Central memory CD8-positive, alpha-beta T cell (primary cell): ENCODE measurements around the gene CAMSAP1.
"Not testable (repeated sequence)": the region's sequence is repeated elsewhere in the genome, so short reads cannot be mapped to it uniquely, and the experiment has no call there.

ENCODE experiments used
- ATAC-seq: fragments of 150-1000 bp; cut with Tn5 transposase; replicated peaks from 2 replicates; pipeline ENCODE4 v1.10.0; 2022; ENCODE audit warnings: mild to moderate bottlenecking, moderate FRiP score, moderate number of reproducible peaks; ENCODE audit not compliant: poor library complexity, severe bottlenecking; ENCODE audit errors: extremely low read depth
- DNase-seq, 2 donors: peaks; one replicate each; pipeline ENCODE4 v3.0.0; 2021; ENCODE audit warnings: low spot score in 2 of 2
- H3K27ac Mint-ChIP-seq: one replicate; pipeline ENCODE4 v1.8.0; 2022; ENCODE audit warnings: low read depth, mild to moderate bottlenecking, moderate library complexity, mixed read lengths
- H3K27me3 Mint-ChIP-seq: one replicate; pipeline ENCODE4 v1.8.0; 2022; ENCODE audit warnings: mixed read lengths
- H3K36me3 Mint-ChIP-seq: one replicate; pipeline ENCODE4 v1.8.0; 2022; ENCODE audit warnings: mild to moderate bottlenecking, moderate library complexity, mixed read lengths; ENCODE audit not compliant: insufficient read depth
- H3K4me1 Mint-ChIP-seq: one replicate; pipeline ENCODE4 v1.8.0; 2022; ENCODE audit warnings: mixed read lengths
- H3K4me3 Mint-ChIP-seq: one replicate; pipeline ENCODE4 v1.8.0; 2022; ENCODE audit warnings: mild to moderate bottlenecking, moderate library complexity, mixed read lengths
- H3K9me3 Mint-ChIP-seq: one replicate; pipeline ENCODE4 v1.8.0; 2022; ENCODE audit warnings: mixed read lengths

Gene CAMSAP1, protein sequence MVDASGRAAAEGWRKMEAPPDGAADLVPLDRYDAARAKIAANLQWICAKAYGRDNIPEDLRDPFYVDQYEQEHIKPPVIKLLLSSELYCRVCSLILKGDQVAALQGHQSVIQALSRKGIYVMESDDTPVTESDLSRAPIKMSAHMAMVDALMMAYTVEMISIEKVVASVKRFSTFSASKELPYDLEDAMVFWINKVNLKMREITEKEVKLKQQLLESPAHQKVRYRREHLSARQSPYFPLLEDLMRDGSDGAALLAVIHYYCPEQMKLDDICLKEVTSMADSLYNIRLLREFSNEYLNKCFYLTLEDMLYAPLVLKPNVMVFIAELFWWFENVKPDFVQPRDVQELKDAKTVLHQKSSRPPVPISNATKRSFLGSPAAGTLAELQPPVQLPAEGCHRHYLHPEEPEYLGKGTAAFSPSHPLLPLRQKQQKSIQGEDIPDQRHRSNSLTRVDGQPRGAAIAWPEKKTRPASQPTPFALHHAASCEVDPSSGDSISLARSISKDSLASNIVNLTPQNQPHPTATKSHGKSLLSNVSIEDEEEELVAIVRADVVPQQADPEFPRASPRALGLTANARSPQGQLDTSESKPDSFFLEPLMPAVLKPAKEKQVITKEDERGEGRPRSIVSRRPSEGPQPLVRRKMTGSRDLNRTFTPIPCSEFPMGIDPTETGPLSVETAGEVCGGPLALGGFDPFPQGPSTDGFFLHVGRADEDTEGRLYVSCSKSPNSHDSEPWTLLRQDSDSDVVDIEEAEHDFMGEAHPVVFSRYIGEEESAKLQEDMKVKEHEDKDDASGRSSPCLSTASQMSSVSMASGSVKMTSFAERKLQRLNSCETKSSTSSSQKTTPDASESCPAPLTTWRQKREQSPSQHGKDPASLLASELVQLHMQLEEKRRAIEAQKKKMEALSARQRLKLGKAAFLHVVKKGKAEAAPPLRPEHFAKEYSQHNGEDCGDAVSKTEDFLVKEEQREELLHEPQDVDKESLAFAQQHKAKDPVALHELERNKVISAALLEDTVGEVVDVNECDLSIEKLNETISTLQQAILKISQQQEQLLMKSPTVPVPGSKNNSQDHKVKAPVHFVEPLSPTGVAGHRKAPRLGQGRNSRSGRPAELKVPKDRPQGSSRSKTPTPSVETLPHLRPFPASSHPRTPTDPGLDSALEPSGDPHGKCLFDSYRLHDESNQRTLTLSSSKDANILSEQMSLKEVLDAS (N-terminal part only)

DNA sequence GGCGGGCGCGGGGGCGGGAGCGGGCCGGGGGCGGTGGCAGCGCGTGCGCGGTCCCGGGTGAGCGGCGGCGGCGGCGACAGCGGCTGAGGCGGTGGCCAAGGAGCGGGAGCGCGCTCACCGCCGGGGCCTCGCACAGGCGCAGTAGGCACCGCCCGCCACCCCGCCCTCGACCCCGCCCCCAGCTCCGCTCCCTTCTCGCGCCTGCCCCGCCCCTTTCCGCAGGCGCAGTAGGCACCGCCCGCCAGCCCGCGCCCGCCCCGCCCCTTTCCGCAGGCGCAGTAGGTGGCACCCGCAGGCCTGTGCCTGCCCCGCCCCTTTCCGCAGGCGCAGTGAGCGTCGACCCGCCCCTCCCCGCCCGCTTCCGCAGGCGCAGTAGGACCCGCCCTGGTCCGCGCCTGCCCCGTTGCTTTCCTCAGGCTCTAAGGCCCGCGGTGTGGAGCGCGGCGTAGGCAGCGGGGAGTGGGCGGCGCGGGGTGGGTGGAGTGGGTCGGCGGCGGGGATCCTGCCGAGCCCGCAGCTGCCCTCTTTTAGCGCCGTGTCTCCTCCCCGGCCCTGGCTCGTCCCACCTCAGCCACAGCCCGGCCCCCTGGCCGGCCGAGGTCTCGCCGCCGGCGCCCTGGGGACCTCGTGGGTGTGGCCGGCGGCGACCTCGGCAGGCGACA, at the start of gene CAMSAP1:
CAMSAP1 (minus strand) TSS at position 116 of the 662 bp plus-strand sequence. CDS start 387 bp downstream, outside the sequence.
- Mint-ChIP-seq H3K27me3 (no peaks in the 10 kb centered on the region), H3K4me1 (peaks cover 53% of the 10 kb centered on the region), H3K9me3 (no peaks in the 10 kb centered on the region), H3K36me3 (peaks cover 16% of the 10 kb centered on the region), H3K4me3 (peak within 1 kb of the TSS; percentile 77), H3K27ac (peak within 1 kb of the TSS; percentile 64)
- ATAC-seq (peak; percentile 82), DNase-seq (peak; percentile 84 to 89)

- Mint-ChIP-seq H3K27me3 (no peaks in the 10 kb centered on the region), H3K4me3 (no peak overlapping the region), H3K4me1 (peaks cover 21% of the 10 kb centered on the region), H3K9me3 (no peaks in the 10 kb centered on the region), H3K36me3 (peaks cover 24% of the 10 kb centered on the region), H3K27ac (no peak overlapping the region)
- ATAC-seq (no peak), DNase-seq (no peak)
Measured at GRCh38 chr9:135956802-135957174, 49.4 kb upstream of the CAMSAP1 start.

GRCh38 chr9:135955934-135956801, 48.8 kb upstream of the CAMSAP1 start:
- ATAC-seq, result no peak
- Mint-ChIP-seq H3K36me3 (peaks cover 24% of the 10 kb centered on the region), H3K9me3 (no peaks in the 10 kb centered on the region), H3K4me1 (peaks cover 15% of the 10 kb centered on the region), H3K4me3 (no peak overlapping the region), H3K27ac (no peak overlapping the region), H3K27me3 (no peaks in the 10 kb centered on the region)
- no peak for DNase-seq

- H3K27ac Mint-ChIP-seq, result no peak overlapping the region
- no peaks in the 10 kb centered on the region for H3K9me3 Mint-ChIP-seq
- peaks cover 7% of the 10 kb centered on the region for H3K4me1 Mint-ChIP-seq
- H3K27me3 Mint-ChIP-seq, result no peaks in the 10 kb centered on the region
- DNase-seq (no peak), ATAC-seq (no peak)
- H3K36me3 Mint-ChIP-seq, result peaks cover 26% of the 10 kb centered on the region
- H3K4me3 Mint-ChIP-seq, result no peak overlapping the region
Measured at GRCh38 chr9:135952664-135953206, 45.4 kb upstream of the CAMSAP1 start.

DNA sequence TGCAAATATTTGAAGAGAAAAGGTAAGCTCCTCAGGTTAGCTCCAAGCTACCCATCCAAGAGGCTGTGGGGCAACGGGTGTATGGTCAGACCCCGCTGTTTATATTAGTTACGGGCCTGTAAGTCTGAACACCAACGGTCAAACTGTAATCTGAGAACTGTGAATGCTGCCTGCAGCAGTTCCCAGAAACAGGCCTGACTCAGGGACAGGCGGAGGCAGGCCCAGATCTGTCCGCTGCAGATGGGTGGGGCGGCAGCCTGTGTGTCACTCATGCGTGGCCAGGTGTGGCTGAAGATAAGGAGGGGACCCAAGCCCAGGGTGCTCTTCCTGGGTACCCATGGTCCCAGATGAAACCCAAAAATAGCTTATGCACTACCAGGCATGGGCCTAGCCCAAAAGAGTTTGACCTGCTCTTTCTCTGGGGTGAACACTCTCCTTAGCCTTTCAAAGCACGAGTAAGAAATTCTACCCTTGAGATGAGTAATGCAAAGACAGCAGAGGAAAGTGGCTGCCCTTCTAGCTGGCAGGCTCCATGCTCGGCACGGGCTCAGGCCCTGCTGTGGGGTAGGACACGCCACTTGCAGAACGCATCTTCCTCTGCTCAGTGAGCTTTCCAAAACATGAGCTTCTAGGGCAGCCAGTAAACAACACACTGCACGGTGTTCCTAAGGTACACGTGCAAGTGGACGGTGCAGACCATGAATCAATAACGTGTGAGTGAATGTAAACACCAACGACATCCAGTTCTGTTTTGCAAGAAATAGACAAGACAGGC, 44.7 kb upstream of the CAMSAP1 start:
- no peak for ATAC-seq
- no peak overlapping the region for H3K27ac Mint-ChIP-seq
- H3K9me3 Mint-ChIP-seq, result no peaks in the 10 kb centered on the region
- H3K27me3 Mint-ChIP-seq, result no peaks in the 10 kb centered on the region
- peaks cover 32% of the 10 kb centered on the region for H3K36me3 Mint-ChIP-seq
- DNase-seq, result no peak
- no peak overlapping the region for H3K4me3 Mint-ChIP-seq
- H3K4me1 Mint-ChIP-seq, result peaks cover 7% of the 10 kb centered on the region

GRCh38 chr9:135951310-135951709, 44.0 kb upstream of the CAMSAP1 start:
- not testable (repeated sequence) for H3K27me3 Mint-ChIP-seq, H3K4me1 Mint-ChIP-seq, H3K27ac Mint-ChIP-seq, H3K4me3 Mint-ChIP-seq, DNase-seq, ATAC-seq, H3K9me3 Mint-ChIP-seq
- peaks cover 36% of the 10 kb centered on the region for H3K36me3 Mint-ChIP-seq

GRCh38 chr9:135950841-135951240, 43.5 kb upstream of the CAMSAP1 start:
- H3K27ac Mint-ChIP-seq, H3K4me1 Mint-ChIP-seq, ATAC-seq, DNase-seq, H3K4me3 Mint-ChIP-seq, H3K27me3 Mint-ChIP-seq, H3K9me3 Mint-ChIP-seq: not testable (repeated sequence)
- peaks cover 41% of the 10 kb centered on the region for H3K36me3 Mint-ChIP-seq

DNA sequence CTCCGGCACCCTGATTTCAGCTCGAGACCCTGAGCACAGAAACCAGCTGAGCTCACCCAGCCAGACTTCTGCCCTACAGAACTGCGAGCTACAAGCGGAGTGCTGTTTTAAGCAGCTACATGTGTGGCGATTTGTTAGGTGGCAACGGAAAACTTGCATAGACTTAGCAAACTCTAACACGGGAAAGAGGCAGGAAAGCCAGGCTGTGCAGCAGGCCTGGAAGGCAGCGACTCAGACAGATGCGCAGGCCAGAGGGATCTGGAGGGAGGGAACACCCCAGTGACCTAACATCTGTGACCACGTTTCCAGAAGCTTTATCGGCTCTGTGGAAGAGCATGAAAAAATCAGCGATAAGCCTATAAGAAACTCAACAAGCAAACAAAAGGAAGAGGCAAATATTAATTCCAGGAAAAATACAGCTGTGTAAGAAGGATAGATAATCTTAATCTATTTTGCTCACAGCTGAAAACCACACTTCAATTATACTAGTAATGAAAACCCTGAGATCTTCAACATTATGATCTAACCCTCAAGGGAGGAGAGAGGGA, 42.9 kb upstream of the CAMSAP1 start:
- peaks cover 7% of the 10 kb centered on the region for H3K4me1 Mint-ChIP-seq
- no peak overlapping the region for H3K27ac Mint-ChIP-seq
- no peak overlapping the region for H3K4me3 Mint-ChIP-seq
- no peaks in the 10 kb centered on the region for H3K9me3 Mint-ChIP-seq
- ATAC-seq (no peak), DNase-seq (no peak)
- peaks cover 45% of the 10 kb centered on the region for H3K36me3 Mint-ChIP-seq
- H3K27me3 Mint-ChIP-seq, result no peaks in the 10 kb centered on the region

DNA sequence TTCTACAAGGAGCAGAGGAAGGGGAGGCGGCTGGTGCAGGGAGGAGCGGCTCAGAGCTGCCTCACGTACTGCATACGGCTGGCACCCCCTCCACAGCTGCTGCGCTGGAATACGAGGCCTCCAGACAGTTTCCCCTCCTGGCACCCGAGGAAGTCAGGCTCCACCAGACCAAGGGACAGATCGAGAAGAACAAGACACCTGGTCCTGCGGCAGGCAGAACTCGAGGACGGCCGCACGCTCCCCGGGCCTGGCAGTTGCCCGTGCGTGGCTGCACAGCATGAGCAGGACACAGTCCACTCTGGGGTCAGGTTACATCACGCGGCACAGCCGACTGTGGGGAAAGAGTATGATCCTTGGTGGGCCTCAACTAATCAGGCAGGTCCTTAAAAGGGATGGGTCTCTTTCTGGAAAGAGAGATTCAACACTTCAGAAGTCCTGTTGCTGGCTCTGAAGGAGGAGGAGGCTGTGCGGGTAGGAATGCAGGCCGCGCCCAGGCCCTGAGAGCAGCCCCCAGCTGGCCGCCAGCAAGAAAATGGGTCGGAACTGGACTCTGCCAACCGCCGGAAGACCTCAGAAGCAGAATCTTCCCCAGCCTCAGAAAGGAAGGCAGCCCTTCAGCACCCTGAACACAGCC, 42.3 kb upstream of the CAMSAP1 start:
- peaks cover 42% of the 10 kb centered on the region for H3K36me3 Mint-ChIP-seq
- peaks cover 7% of the 10 kb centered on the region for H3K4me1 Mint-ChIP-seq
- no peak overlapping the region for H3K27ac Mint-ChIP-seq
- no peak overlapping the region for H3K4me3 Mint-ChIP-seq
- no peak for ATAC-seq
- DNase-seq, result no peak
- H3K9me3 Mint-ChIP-seq, result no peaks in the 10 kb centered on the region
- no peaks in the 10 kb centered on the region for H3K27me3 Mint-ChIP-seq

GRCh38 chr9:135948968-135949367, 41.6 kb upstream of the CAMSAP1 start:
- H3K27me3 Mint-ChIP-seq, result no peaks in the 10 kb centered on the region
- H3K4me1 Mint-ChIP-seq, result peaks cover 11% of the 10 kb centered on the region
- no peak for ATAC-seq
- H3K36me3 Mint-ChIP-seq, result peaks cover 41% of the 10 kb centered on the region
- H3K27ac Mint-ChIP-seq, result no peak overlapping the region
- H3K9me3 Mint-ChIP-seq, result no peaks in the 10 kb centered on the region
- no peak for DNase-seq
- H3K4me3 Mint-ChIP-seq, result no peak overlapping the region
